HG03045 (cell line): Measurements from ENCODE around the gene TMEM190.
"Not testable (repeated sequence)": the region's sequence is repeated elsewhere in the genome, so short reads cannot be mapped to it uniquely, and the experiment has no call there.

Experiments
- ATAC-seq: cut with Tn5 transposase; IDR thresholded peaks from one replicate; pipeline ENCODE4 v1.9.1; 2021; ENCODE audit warnings: mild to moderate bottlenecking, moderate library complexity; ENCODE audit not compliant: unreplicated experiment

The TMEM190 gene

GRCh38 chr19:55389386-55390317 lies 13.0 kb downstream of the TMEM190 start:
- no peak for ATAC-seq

GRCh38 chr19:55390461-55390880 lies 13.8 kb downstream of the TMEM190 start:
- no peak for ATAC-seq

DNA sequence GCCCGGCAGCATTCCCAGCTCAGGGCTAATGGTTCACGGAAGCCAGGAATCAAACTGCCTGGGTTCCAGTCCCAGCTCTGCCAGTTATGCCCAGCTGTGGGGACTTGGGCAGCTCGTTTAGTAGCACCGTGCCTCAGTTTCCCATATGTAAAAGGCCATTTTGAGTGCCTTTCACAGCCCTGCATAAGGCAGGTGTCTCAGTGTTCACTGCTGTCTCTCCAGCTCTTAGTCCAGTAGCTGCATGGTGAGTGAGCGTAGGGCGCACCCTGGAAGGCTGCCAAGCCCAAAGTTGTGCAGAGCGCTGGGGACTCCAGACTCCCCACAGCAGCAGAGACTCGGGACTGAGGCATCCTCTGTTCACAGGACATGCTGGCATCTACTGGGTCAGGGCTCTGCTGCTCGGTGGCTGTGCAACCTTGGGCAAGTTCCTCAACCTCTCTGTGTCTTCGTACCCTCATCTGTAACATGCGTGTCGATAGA lies 14.6 kb downstream of the TMEM190 start:
- ATAC-seq: no peak

DNA sequence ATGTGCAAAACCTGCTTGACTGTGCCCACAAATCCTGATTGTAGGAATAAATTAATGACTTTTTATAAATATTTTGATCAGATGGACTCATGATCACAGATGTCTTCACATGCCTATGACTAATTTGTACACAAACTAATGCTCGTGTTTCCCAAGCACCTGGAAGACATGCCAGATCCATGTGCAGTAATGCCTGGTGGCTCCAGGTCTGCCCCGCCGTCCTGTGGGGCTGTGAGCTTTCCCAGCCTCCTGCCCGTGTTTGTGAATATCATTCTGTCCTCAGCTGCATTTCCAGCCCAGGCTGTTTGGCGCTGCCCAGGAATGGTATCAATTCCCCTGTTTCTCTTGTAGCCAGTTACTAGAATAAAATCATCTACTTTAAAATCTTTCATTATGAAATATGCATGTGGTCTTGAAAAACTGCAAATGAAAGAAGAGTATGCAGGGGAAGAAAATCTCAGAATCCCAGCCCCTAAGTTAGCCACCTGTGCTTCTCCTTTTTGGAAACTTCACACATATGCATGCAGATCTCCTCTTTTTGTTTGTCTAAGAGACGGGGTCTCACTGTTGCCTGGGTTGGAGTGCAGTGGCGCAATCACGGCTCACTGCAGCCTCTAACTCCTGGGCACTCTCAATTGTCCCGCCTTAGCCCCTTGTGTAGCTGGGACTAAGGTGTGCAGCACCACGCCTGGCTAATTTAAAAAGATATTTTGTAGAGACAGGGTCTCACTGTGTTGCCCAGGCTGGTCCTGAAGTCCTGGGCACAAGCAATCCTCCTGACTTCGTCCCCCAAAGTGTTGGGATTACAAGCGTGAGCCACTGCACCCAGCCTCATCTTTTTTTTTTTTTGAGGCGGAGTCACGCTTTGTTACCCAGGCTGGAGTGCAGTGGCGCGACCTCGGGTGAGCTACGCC lies 15.3 kb downstream of the TMEM190 start:
- no peak for ATAC-seq

- no peak for ATAC-seq
Measured at GRCh38 chr19:55392820-55393761, 16.5 kb downstream of the TMEM190 start.

GRCh38 chr19:55398200-55398925 lies 21.7 kb downstream of the TMEM190 start:
- ATAC-seq: no peak

DNA sequence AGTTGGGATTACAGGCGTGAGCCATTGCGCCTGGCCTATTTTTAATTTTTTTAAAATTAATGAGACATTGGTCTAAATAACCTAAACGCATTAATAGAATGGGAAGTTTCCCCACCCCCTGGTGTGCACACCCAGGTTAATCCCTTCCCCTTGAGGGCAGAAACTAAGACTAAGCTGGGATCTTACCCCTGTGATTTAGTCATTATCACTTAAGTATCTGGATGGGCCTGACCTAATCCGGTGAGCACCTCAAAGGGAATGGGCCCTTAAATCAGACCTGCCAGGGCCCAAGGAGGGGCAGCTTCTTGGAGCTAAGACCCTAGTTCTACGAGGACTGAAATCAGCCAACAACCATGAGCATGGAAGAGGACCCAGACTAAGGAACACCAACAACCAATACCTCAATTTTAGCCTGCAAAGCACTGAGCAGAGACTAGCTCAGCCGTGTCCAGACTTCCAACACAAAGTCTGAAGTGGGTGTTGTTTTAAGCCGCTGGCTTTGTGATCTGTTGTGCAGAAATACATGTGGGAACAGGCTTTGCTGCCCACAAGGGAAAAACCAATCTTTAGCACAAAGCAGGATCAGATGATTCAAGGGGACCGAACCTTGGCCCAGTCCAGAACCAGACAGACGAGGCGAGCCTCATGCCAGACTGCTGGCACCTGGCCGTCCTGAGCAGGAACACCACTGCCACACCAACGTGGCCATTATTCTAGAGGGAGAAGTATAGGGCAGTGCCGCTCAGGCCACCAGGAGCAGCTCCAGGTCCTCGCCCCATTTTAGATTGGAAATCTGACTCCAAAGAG lies 23.9 kb downstream of the TMEM190 start:
- no peak for ATAC-seq

DNA sequence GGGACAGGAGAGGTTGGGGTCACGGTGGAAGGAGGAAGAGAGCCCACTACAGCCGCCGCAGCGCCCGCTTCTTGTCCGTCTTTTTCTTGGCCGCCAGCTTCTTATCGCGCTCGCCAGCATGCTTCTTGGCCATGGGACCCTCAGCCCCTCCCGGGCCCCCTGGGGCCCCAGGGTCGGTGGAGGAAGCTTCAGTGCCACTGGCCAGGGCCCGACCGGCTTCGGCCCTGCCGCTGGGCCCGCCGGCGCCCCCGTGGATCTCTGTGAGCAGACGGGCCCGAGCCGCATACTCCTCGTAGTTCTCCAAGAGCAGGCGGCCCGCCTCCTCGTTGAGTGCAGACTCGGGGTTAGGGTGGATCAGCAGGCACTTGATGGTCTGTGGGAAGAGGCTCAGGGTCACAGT lies 24.8 kb downstream of the TMEM190 start:
- not testable (repeated sequence) for ATAC-seq

DNA sequence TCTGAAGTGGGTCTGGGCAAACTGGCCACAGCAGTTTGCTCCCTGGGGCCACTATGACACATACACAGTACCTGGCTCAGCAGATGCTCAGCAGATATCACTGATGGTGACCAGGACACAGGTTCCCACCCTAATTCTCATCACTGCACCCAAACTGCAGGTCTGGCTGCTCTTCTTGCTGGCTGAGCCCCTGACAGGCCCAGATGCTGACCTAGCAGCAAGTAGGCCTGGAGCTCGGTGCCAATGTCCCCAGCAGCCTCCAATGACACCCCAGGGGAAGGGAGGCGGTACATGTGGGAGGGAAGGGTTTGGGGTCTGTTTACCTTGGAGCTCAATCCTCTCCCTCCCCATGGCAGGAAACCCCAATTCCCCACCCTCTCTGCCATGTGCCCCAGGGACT lies 25.9 kb downstream of the TMEM190 start:
- no peak for ATAC-seq

DNA sequence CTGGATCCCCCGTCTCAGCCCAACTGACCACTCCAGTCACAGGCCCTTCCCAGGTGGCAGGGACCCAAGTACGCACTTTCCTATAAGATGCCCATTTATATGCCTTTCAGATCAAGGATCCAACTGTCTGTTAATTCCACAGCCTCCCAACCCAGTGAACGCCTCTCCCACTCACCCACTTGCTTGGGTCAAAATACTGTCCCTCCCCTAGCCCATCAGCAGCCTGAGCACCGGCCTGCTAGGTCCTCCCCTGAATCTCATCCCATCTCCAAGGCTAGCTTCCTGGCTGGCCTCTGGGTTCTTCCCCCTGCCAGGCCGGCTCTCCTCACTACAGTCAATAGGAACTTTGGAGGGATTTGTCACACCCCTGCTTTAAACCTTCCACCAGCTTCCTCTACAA lies 29.0 kb downstream of the TMEM190 start:
- no peak for ATAC-seq

- no peak for ATAC-seq
Measured at GRCh38 chr19:55406091-55406825, 29.6 kb downstream of the TMEM190 start.

- ATAC-seq: no peak
Measured at GRCh38 chr19:55406826-55407549, 30.4 kb downstream of the TMEM190 start.

GRCh38 chr19:55407550-55407799 lies 30.8 kb downstream of the TMEM190 start, which contains the start of gene UBE2S:
TSS of gene UBE2S (minus strand) at chr19:55407788. CDS start at chr19:55407589, 199 bp downstream.
- not testable (repeated sequence) for ATAC-seq

DNA sequence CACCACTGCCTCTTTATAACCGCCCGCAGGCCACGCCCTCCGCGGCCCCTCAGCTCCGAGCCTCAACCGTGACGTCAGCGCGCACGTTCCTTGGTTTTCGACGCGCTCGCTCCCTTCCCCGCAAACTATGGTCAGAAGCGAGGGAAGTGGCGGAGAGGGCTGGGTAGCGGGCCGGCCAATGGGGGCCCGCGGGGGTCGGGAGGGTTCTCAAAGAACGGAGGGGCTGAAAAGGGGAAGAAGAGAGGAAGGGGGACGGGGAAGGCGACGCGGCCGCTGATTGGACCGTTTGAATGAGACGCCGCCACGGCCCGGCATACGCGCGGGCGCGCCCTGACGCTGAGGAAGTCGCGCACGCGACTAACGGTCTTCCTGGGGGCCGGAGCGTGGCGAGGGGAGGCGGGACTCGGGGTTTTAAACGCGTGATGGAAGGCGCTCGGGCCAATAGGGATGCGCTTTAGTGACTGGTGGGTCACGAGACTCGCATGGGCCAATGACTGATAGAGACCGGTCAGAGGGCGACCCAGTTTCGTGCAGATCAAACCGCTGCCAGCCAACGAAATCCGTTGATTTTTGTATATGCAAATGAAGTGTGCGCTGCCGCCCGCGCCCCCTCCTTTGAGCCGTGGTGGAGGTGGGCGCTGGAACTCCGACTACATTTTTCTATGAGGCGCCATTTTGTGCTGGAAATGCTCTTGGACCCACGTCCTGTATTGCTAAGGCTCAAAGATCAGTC lies 31.3 kb downstream of the TMEM190 start:
- peak; percentile 80 for ATAC-seq

DNA sequence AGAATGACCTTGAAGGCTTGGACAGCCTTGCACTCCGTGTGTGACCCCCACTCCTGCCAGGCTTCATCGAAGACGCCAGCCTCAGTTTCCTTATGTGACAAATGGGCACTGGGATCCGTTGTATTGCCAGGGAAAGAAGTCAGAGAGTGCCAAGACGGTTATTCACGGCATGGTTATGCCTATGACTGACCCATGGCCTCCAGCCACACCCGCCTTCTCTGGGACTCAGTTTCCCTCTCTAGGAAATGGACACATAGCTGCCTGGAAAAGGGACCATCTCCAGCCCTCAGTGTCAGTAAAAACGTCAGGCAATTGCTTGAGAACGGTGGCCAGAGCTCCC lies 31.9 kb downstream of the TMEM190 start:
- ATAC-seq: no peak

DNA sequence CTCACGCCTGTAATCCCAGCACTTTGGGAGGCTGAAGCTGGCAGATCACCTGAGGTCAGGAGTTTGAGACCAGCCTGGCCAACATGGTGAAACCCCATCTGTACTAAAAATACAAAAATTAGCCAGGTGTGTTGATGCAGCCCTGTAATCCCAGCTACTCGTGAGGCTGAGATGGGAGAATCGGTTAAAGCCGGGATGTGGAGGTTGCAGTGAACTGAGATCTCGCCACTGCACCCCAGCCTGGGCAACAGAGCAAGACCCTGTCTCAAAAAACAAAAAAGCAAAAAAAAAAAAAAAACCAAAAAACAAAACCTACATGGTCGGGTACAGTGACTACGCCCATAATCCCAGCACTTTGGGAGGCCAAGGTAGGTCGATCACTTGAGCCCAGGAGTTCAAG lies 32.6 kb downstream of the TMEM190 start:
- not testable (repeated sequence) for ATAC-seq

DNA sequence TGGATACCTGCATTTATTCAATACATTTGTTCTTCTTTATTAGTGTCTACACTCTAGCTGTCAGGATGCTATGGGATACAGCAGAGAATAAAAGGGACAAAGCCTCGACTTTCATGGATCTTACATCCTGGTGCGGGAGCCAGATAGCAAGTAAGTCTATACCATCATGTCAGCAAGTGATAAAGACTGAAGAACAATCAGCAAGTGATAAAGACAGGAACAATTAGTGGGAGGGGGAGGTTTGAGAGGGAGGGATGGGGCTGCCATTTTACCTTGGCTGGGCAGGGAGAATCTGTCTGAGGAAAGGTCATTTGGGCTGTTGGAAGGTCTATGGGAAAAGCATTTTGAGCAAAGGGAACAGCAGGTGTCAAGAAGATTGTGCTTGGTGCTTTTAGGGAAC lies 33.5 kb downstream of the TMEM190 start:
- ATAC-seq: no peak
